Glomerular visceral epithelial cell (primary cell): Measurements from ENCODE around the gene ACSL5.

Experiments used
- DNase-seq: peaks from one replicate; pipeline ENCODE4 v3.0.0-alpha.2; 2016; ENCODE audit errors: extremely low spot score

Gene ACSL5

DNA sequence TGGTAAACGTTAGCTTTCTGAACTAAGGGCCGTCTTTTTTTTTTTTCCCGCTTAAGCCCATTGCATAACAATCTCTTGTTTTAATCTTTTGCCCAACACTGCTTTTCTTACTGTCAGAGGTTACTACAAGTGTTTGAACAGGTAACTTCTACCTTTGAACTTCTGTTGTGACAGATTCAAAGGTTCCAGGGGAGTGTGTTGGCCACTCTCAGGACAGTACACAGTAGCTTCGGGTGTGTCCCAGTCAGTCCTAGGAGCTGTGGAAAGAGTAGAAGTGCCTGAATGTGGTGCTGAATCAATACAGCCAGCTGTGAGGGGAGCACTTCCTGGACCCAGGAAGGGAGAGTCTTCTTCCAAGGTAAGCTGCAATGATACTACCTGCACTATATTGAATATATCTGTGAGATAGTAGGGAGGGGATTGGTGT lies at the start of gene ACSL5:
Gene ACSL5 (plus strand): TSS at position 205 of the 427 bp plus-strand sequence. CDS start 20,831 bp downstream, outside the sequence.
- DNase-seq, result no peak

GRCh38 chr10:112327678-112328077 lies 46.2 kb upstream of the ACSL5 start:
- no peak for DNase-seq

GRCh38 chr10:112330162-112330561 lies 43.8 kb upstream of the ACSL5 start:
- no peak for DNase-seq

DNA sequence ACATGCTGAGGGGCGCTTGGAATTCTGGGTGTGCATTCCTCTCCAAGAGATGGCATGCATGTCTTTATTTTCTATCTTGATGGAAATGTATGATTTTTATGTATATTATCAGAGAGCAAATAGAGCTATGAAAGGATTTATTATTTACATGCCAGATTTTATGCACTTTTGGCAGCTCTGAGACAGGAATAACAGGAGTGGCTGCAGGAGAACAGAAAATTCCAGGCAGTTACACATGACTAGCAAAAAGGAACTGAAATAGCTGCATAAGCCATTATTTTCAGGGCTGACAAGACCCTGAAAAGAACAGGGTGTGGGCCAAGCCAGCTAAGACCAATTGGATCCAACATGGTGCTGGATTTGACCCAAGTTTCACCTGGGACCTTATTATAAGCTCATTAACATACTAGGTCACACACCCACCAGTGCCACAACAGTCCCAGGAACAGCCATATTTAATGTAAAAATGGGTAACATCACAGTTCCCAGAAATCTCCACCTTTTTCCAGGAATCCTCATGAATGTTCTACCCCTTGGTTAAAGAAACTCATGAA lies 43.2 kb upstream of the ACSL5 start:
- no peak for DNase-seq

- no peak for DNase-seq
These were observed 41.9 kb upstream of the ACSL5 start for GRCh38 chr10:112332022-112332421.

DNA sequence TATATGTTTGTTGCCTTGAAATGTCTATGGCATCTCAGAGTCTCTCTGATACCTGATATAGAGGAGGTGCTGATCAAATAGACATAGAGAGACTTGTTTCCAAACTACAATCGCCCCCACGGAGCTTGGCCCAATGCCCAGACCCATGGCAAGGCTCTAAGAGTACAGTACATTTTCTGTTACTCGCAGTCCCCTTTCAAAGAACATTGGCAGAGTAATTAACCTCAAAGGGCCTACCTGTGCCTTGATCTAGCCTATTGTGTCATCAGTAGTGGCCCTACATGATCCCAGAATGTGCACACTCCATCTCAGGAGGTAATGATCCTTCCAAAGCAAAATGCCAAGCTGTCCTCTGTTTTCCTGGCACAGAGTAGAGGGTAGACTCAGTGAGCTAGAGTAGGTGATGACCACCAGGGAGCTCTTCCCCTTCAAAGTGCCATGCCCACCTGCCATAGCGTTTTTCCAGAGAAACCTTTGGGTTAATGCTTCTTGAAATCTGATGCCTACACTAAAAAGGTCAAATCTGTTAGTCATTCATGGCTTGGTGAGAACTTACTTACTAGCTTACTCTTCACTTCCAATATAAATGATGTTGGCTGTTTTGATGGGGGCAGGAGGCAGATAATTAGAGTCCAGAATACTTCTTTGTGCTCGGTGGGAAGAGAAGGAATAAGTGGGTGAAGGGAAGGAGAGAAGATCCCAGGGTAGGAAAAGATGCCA lies 41.2 kb upstream of the ACSL5 start:
- no peak for DNase-seq

DNA sequence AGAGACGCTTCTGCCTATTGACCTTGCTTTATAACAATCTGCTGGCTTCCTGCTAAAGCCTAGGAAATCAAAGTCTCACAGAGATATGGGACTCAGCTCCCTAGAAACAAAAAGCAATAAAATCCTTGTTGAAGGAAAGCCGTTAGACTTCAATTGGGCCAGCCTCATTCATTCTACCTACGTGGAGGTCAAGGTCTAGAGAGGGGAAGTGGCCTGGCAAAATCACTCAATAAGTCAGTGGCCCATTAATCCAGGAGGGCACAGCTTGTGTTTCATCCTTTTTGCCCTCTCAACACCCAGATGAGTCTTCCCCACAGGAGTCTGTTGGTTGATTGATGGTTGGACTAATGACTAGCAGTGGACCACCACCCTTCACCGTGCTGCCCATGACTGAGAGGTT lies 40.5 kb upstream of the ACSL5 start:
- no peak for DNase-seq

DNA sequence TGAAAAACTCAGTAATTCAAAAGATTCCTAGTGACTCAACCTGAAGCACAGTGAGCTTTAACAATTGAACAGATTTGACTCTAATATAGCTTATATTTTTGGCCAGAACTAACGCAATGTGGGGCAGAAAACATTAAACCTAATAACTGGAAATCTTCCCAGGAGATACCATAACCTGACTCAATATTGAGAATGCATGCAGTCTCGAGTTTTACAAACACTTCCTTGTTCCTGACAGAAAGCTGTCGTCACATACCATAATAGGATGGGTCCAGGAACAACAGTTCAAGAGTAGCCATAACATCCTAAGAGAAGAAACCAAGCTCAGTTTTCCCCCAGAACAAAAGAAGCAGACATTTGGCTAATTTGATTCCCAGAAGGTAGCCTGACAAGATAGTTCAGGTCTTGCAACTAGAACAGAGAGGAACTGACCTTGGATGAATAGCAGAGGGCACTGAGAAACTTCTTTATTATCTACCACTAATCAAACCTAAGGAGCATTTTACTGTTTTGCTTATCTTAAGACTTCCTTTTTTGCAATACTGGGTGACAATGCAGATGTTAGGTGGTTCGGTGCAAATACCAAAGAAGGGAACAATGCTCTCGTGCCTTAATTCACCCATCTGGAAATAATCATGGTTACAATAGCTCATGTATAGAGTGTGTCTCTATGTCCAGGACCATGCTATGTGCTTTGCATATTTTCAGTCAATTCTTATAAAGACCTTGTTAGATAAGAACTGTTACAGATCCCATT lies 38.6 kb upstream of the ACSL5 start:
- no peak for DNase-seq

- no peak for DNase-seq
These were observed 38.0 kb upstream of the ACSL5 start for GRCh38 chr10:112335868-112336265.

DNA sequence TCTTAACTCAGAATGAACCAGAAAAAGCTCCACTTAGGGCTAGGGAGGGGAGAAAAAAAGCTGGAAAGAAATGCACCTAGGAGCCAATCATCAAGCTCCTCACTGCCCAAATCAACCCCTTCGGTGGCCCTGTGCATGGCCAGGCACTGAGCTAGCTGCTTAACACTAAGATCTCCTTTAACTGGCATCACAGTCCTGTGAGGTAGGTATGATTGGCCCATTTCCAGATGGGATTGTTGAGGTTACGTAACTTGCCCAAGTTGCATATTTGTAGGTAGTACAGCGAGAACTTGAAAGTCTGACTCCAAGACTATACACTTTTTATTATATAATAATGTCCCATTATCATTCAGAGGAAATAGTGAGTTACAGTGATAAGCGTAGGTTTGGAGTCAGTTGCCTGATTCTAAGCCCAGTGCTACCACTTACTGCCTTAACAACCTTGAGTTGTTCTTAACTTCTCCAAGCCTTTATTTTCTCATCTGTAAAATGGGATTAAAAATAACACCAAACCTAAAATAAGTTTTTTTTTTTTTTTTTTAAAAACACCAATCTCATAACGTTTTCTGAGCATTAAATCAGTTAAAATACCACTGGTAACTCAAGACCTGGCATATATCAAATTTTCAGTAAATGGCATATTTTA lies 37.2 kb upstream of the ACSL5 start:
- no peak for DNase-seq

- no peak for DNase-seq
These were observed 35.0 kb upstream of the ACSL5 start for GRCh38 chr10:112338957-112339356.

GRCh38 chr10:112340601-112341000 lies 33.3 kb upstream of the ACSL5 start:
- no peak for DNase-seq

DNA sequence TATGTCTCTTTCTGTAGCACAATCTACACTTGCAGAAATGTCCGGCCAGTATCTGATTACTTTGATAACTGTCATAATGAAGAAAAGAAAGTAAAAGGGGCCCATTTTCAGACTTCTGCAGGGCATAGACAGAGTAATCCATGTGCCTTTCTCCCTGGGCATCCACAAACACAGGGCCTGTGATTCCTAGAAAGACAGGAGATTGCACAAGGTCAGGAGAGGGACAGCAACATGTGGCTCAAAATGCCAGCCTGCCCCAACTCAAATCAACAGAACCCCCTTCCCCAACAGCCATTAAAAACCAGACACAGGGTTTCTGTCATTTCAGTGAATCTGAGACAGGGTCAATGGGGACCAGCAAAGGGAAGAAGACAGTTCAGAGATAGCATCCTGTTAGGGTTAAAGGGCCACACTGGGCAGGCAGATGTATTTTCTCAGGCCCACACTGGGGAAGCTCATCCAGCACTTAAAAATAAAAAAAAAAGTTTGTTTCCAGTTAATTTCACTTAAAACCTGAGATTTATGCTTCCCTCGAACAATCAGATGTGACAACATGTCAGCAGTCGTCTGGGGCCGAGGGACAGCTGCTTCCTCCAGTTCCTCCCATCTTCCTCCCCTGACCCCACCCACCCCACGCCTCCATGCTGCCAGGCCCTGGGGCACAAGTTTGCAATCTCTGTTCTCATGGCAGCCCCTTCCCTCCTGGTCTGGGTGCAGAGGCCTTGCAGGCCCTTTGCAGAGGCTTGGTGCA lies 30.7 kb upstream of the ACSL5 start:
- no peak for DNase-seq

DNA sequence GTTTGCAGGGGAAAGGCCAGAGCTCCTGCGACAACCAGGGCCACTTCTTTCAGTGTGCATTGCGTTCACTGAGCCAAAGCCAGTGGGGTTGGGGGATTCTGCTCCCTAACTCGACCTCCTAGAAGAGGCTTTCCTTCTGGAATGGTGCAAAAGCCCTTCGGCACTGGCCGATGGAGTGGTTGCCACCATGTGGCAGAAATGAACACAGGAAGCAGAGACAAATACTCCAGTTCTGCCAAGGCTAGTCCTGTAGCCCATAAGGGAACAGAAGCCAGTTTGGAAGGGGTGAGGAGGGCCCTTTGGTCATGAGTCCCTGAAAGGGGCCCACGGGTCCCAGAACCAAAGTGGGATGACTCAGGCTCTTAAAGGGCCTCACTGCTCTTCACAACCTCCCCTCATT lies 29.7 kb upstream of the ACSL5 start:
- DNase-seq, result no peak

- no peak for DNase-seq
These were observed 28.7 kb upstream of the ACSL5 start for GRCh38 chr10:112345202-112345601.

- no peak for DNase-seq
These were observed 28.2 kb upstream of the ACSL5 start for GRCh38 chr10:112345743-112346142.

DNA sequence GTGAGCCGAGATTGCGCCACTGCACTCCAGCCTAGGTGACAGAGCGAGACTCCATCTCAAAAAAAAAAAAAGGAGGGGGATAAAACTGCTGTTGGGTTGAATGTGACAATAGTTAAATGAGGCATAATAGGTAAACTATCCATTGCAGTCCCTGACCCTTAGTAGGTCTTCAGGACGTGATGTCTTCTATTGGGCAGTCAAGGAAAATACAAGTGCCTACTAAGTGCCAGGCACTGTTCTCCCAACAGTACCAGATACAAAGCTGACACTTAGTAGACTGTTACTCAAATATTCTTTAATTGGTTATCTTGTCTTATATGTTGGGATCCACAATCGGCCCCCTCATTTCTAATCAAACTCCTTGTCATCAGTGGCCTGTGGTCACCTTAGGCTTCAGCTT lies 27.1 kb upstream of the ACSL5 start:
- no peak for DNase-seq

- no peak for DNase-seq
These were observed 25.9 kb upstream of the ACSL5 start for GRCh38 chr10:112347709-112348671.

- no peak for DNase-seq
These were observed 25.2 kb upstream of the ACSL5 start for GRCh38 chr10:112348759-112349158.

DNA sequence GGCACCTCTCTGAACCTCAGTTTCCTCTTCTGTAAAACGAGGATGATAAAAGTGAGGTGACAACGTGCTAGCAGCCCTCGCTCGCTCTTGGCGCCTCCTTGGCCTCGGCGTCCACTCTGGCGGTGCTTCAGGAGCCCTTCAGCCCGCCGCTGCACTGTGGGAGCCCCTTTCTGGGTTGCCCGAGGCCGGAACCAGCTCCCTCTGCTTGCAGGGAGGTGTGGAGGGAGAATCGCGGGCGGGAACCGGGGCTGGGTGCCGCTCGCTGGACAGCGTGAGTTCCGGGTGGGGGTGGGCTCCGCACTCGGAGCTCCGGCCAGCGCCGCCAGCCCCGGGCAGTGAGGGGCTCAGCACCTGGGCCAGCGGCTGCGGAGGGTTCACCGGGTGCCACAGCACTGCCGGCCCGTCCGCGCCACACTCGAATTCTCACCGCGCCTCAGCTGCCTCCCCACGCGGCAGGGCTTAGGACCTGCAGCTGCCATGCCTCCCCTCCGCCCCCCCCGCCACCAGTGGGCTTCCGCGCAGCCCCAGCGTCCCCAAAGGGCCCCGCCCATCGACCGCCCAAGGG lies 24.3 kb upstream of the ACSL5 start:
- DNase-seq, result no peak
